ENCODE results near the gene ZNF160.

GRCh38 chr19:53103234-53104203, at the start of gene ZNF160:
- TF ChIP-seq, protein P1, sequence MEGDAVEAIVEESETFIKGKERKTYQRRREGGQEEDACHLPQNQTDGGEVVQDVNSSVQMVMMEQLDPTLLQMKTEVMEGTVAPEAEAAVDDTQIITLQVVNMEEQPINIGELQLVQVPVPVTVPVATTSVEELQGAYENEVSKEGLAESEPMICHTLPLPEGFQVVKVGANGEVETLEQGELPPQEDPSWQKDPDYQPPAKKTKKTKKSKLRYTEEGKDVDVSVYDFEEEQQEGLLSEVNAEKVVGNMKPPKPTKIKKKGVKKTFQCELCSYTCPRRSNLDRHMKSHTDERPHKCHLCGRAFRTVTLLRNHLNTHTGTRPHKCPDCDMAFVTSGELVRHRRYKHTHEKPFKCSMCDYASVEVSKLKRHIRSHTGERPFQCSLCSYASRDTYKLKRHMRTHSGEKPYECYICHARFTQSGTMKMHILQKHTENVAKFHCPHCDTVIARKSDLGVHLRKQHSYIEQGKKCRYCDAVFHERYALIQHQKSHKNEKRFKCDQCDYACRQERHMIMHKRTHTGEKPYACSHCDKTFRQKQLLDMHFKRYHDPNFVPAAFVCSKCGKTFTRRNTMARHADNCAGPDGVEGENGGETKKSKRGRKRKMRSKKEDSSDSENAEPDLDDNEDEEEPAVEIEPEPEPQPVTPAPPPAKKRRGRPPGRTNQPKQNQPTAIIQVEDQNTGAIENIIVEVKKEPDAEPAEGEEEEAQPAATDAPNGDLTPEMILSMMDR (IDR thresholded peaks at IDR 0.05), result no peak
- TF ChIP-seq EP300 (IDR thresholded peaks at IDR 0.05), result no peak

Measured in sigmoid colon (tissue), 4 donors.